Peyer's patch (tissue), 4 donors: ENCODE measurements around the gene KIF18A.

ENCODE experiments used
- POLR2A ChIP-seq, 2 donors: fragments of 450-650 bp; IDR thresholded peaks; one replicate each; pipeline ENCODE4 v1.5.1; 2017; ENCODE audit warnings: antibody characterized with exemption in 2 of 2, mild to moderate bottlenecking in 2 of 2, moderate library complexity in 2 of 2
- TF ChIP-seq, protein P1 (sequence below), 6 experiments: fragments of 450-650 bp in 4 of 6; fragments of 200-600 bp in 2 of 6; sonication (generic) in 1 of 6; IDR thresholded peaks; one replicate each; pipeline ENCODE4 v1.5.1; 2017 to 2019; ENCODE audit warnings: antibody characterized with exemption in 6 of 6, mild to moderate bottlenecking in 3 of 6, moderate library complexity in 1 of 6

DNA sequence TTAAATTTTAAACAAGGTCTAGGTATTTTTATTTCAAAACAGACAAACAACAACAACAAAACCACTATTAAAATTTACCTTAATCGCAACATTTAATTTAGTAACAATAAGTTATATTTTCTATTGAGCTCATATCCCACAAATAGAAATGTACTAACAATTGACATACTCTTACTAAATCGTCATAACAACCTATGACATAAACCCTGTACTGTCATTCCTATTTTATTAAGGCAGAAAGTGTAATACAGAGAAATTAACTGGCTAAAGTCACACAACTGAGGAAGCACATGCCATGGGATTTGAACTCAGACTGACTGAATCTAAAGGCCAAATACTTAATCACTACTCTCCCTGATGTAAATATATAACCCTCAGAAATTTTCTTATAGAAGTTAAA is 3.0 kb downstream of the KIF18A start:
- TF ChIP-seq, protein P1, sequence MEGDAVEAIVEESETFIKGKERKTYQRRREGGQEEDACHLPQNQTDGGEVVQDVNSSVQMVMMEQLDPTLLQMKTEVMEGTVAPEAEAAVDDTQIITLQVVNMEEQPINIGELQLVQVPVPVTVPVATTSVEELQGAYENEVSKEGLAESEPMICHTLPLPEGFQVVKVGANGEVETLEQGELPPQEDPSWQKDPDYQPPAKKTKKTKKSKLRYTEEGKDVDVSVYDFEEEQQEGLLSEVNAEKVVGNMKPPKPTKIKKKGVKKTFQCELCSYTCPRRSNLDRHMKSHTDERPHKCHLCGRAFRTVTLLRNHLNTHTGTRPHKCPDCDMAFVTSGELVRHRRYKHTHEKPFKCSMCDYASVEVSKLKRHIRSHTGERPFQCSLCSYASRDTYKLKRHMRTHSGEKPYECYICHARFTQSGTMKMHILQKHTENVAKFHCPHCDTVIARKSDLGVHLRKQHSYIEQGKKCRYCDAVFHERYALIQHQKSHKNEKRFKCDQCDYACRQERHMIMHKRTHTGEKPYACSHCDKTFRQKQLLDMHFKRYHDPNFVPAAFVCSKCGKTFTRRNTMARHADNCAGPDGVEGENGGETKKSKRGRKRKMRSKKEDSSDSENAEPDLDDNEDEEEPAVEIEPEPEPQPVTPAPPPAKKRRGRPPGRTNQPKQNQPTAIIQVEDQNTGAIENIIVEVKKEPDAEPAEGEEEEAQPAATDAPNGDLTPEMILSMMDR (IDR thresholded peaks at IDR 0.05) = no peak
- no peak for TF ChIP-seq POLR2A (IDR thresholded peaks at IDR 0.05)
